Progenitor cell of endocrine pancreas (in vitro differentiated cells): ENCODE data around the gene CLEC10A. TPM values are rescaled to one million over a fixed set of nuclear protein-coding genes. Genes with fewer than 3 reads are reported as not detected.
"Not testable (repeated sequence)": the region's sequence is repeated elsewhere in the genome, so short reads cannot be mapped to it uniquely, and the experiment has no call there.

Source experiments
- DNase-seq: peaks from one replicate; pipeline ENCODE4 v3.0.0; 2021; ENCODE audit warnings: low spot score; ENCODE audit not compliant: unreplicated experiment
- H3K27ac Mint-ChIP-seq: 2 replicates; pipeline ENCODE4 v1.8.0; 2021; ENCODE audit warnings: mild to moderate bottlenecking, moderate library complexity, mixed read lengths
- H3K27me3 Mint-ChIP-seq: 2 replicates; pipeline ENCODE4 v1.8.0; 2021; ENCODE audit warnings: mixed read lengths
- H3K36me3 Mint-ChIP-seq: 2 replicates; pipeline ENCODE4 v1.8.0; 2022; ENCODE audit warnings: mixed read lengths; ENCODE audit not compliant: insufficient read depth
- H3K4me1 Mint-ChIP-seq: 2 replicates; pipeline ENCODE4 v1.8.0; 2021; ENCODE audit warnings: low read depth, mixed read lengths
- H3K4me3 Mint-ChIP-seq: 2 replicates; pipeline ENCODE4 v1.8.0; 2021; ENCODE audit warnings: low read depth, mild to moderate bottlenecking, moderate library complexity, mixed read lengths
- H3K9me3 Mint-ChIP-seq: 2 replicates; pipeline ENCODE4 v1.8.0; 2021; ENCODE audit warnings: low read depth, mixed read lengths
- total RNA-seq: library from RNA; stranded (reverse); gene quantifications from 2 replicates; pipeline ENCODE4 v1.2.1, GENCODE V29; 2021
- TF ChIP-seq, protein P1 (sequence below): fragments of 200-600 bp; sonication (generic); IDR thresholded peaks from one replicate; pipeline ENCODE4 v1.5.0; 2021; ENCODE audit warnings: antibody characterized with exemption, mild to moderate bottlenecking; ENCODE audit not compliant: unreplicated experiment

The CLEC10A gene
- total RNA-seq, 1 donor from 2014 or later, result not detected

DNA sequence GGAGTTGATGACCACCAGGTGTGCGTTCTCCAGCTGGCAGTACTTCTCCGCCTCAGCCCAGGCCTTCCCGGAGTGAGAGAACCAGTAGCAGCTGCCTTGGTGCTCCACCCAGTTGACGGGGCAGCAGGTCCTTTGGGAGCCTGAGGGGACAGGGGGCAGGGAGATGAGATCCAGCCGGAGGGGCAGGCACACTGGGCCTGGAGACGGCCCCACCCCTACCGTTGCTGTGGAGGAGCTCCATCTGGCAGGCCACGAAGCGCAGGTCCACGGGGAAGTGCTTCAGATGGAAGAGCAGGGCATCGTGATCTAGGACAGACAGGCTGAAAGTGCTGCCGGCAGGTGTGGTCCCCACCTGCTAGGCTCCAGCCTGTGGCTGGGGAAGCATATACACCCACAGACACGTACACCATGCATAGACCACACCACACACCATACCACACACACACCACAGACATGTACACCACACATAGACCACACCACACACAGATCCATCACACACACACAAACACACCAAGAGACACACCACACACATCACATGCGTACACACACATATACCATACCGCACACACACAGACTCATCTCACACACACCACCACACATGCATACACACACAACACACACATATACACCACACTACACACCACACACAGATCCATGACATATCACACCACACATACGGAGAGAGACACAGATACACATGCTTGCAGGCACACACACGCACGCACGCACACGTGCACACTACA, 27.1 kb upstream of the CLEC10A start:
- TF ChIP-seq, protein P1, sequence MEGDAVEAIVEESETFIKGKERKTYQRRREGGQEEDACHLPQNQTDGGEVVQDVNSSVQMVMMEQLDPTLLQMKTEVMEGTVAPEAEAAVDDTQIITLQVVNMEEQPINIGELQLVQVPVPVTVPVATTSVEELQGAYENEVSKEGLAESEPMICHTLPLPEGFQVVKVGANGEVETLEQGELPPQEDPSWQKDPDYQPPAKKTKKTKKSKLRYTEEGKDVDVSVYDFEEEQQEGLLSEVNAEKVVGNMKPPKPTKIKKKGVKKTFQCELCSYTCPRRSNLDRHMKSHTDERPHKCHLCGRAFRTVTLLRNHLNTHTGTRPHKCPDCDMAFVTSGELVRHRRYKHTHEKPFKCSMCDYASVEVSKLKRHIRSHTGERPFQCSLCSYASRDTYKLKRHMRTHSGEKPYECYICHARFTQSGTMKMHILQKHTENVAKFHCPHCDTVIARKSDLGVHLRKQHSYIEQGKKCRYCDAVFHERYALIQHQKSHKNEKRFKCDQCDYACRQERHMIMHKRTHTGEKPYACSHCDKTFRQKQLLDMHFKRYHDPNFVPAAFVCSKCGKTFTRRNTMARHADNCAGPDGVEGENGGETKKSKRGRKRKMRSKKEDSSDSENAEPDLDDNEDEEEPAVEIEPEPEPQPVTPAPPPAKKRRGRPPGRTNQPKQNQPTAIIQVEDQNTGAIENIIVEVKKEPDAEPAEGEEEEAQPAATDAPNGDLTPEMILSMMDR, result no peak
- Mint-ChIP-seq H3K4me3 (no peak overlapping the region), H3K36me3 (no peaks in the 10 kb centered on the region), H3K4me1 (peaks cover 7% of the 10 kb centered on the region), H3K27me3 (peaks cover 17% of the 10 kb centered on the region), H3K27ac (no peak overlapping the region), H3K9me3 (no peaks in the 10 kb centered on the region)
- DNase-seq, result no peak

DNA sequence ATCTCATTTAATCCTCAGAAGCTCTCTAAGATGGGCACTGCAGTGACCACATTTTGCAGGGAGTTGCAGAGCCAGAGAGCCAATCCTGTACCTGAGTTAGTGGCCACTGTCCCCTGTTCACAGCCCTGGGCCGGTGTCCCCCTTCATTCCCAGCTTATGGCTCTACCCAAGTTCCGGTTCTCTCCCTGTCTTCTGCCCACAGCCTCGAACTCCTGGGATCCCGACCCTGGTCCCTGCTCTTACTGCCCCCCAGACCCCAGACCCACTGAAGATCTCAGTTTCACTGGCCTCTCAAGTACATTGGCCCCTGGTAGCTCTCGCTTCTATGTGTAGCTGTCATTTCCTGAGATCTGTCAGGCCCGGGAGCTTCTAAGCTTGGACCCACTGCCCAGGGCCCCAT, 22.4 kb upstream of the CLEC10A start:
- H3K27me3 Mint-ChIP-seq, result peaks cover 28% of the 10 kb centered on the region
- peaks cover 4% of the 10 kb centered on the region for H3K9me3 Mint-ChIP-seq
- DNase-seq, result no peak
- no peaks in the 10 kb centered on the region for H3K4me1 Mint-ChIP-seq
- H3K36me3 Mint-ChIP-seq, result no peaks in the 10 kb centered on the region
- TF ChIP-seq, protein P1, result no peak
- H3K27ac Mint-ChIP-seq, result no peak overlapping the region
- no peak overlapping the region for H3K4me3 Mint-ChIP-seq

DNA sequence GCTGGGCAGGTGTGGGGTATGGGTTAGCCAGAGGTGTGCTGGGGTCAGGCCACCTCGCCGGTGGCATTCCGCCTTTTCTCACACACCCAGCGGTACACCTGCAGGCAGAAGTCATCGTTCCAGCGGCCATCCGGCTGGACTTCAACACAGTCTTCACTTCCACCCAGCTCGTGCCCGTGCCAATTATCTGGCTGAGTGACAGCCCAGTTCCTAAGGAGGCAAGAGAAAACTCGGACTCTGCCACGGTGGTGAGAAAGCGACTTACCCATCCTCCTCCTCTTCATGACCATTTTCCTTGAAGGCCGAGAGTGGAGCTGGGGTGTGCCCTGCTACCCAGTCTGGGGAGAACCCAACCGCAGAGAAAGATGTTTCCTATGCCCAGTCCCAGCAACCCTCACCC, 21.5 kb upstream of the CLEC10A start:
- Mint-ChIP-seq H3K9me3 (peaks cover 4% of the 10 kb centered on the region), H3K36me3 (no peaks in the 10 kb centered on the region), H3K27ac (no peak overlapping the region), H3K4me3 (no peak overlapping the region), H3K4me1 (no peaks in the 10 kb centered on the region), H3K27me3 (peaks cover 28% of the 10 kb centered on the region)
- DNase-seq, result no peak
- TF ChIP-seq, protein P1, result no peak

DNA sequence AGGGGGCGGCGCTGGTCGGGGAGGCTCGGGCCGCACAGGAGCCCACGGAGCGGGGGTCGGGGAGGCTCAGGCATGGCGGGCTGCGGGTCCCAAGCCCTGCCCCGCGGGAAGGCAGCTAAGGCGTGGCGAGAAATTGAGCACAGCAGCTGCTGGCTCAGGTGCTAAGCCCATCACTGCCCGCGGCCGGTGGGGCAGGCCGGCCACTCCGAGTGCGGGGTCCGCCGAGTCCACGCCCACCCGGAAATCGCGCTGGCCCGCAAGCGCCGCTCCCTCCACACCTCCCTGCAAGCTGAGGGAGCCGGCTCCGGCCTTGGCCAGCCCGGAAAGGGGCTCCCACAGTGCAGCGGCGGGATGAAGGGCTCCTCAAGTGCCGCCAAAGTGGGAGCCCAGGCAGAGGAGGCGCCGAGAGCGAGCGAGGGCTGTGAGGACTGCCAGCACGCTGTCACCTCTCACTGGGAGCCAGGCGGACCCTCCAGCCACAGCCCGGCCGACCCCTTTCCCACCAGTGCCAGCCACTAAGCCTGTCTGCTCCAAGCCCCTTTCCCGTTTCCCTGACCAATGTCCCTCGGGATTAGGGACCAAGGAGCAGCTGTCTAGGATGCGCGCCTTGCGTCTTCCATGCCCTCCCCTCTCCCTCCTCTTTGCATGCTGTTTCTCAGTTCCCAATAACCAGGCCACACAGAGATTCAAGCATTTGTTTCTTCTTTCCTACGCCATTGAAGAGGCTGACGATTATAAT, 20.8 kb upstream of the CLEC10A start:
- not testable (repeated sequence) for H3K27ac Mint-ChIP-seq, H3K9me3 Mint-ChIP-seq, H3K36me3 Mint-ChIP-seq, H3K4me3 Mint-ChIP-seq, H3K4me1 Mint-ChIP-seq, DNase-seq
- peaks cover 28% of the 10 kb centered on the region for H3K27me3 Mint-ChIP-seq

DNA sequence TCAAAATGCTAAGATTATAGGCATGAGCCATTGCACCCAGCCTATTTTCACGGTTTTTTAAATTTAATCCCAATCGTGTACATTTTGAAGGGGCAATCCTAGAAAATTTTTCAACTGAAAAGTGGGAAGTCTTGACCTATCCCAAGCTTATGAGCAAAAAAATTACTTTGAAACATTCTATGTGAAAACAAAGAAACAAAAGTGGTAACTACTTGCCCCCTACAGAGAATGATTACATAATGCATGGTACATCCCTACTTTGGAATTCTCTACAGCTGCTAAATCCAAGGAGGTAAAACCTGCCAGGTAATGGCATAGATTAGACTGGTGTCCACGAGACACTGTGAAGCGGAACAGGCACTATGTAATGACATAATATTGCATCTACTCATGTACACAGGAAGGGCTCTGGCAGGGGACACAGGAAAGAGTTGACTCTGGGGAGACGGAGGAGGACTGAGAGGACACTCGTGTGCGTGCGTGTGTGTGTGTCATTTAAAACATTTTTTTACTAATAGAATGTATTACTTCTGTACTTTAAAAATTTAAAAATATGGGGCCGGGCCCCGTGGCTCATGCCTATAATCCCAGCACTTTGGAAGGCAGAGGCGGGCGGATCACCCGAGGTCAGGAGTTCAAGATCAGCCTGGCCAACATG, 18.9 kb upstream of the CLEC10A start:
- peaks cover 4% of the 10 kb centered on the region for H3K9me3 Mint-ChIP-seq
- H3K4me3 Mint-ChIP-seq, result no peak overlapping the region
- TF ChIP-seq, protein P1, result no peak
- no peaks in the 10 kb centered on the region for H3K36me3 Mint-ChIP-seq
- H3K27ac Mint-ChIP-seq, result no peak overlapping the region
- DNase-seq, result no peak
- H3K27me3 Mint-ChIP-seq, result peaks cover 35% of the 10 kb centered on the region
- H3K4me1 Mint-ChIP-seq, result no peaks in the 10 kb centered on the region
